SK-N-MC (cell line): ENCODE measurements around the gene IREB2.
"Not testable (repeated sequence)": the region's sequence is repeated elsewhere in the genome, so short reads cannot be mapped to it uniquely, and the experiment has no call there.

Experiments
- DNase-seq: peaks from one replicate; pipeline ENCODE4 v3.0.0-alpha.2; 2011; ENCODE audit warnings: low read depth, low spot score
- H3K27ac ChIP-seq: fragments of 200-600 bp; sonication (generic); 2 replicates; pipeline ENCODE4 v1.5.1; 2016; ENCODE audit warnings: mixed run types
- H3K36me3 ChIP-seq: fragments of 200-600 bp; sonication (generic); 2 replicates; pipeline ENCODE4 v1.6.1; 2017; ENCODE audit warnings: antibody characterized with exemption, low read length, mixed read lengths; ENCODE audit not compliant: insufficient read depth
- H3K4me3 ChIP-seq: fragments of 200-600 bp; sonication (generic); 2 replicates; pipeline ENCODE4 v1.5.1; 2016
- H3K9ac ChIP-seq: fragments of 200-600 bp; sonication (generic); 2 replicates; pipeline ENCODE4 v1.8.0; 2017; ENCODE audit warnings: mixed run types, mixed read lengths; ENCODE audit not compliant: insufficient read length
- H3K9me3 ChIP-seq: fragments of 200-600 bp; sonication (generic); 2 replicates; pipeline ENCODE4 v1.6.1; 2017; ENCODE audit warnings: low read depth, mild to moderate bottlenecking, antibody characterized with exemption, low read length, moderate library complexity, mixed read lengths
- EZH2 ChIP-seq: fragments of 200-600 bp; sonication (generic); IDR thresholded peaks from one replicate; pipeline ENCODE4 v1.6.1; 2017; ENCODE audit warnings: antibody characterized with exemption
- FOXP2 ChIP-seq: optimal IDR thresholded peaks from 2 replicates; pipeline ENCODE3; 2011; ENCODE audit warnings: mild to moderate bottlenecking, moderate library complexity; ENCODE audit not compliant: insufficient read depth; ENCODE audit errors: extremely low read length, control extremely low read depth
- POLR2AphosphoS5 ChIP-seq: IDR thresholded peaks from 2 replicates; pipeline ENCODE4 v1.6.1; 2012; ENCODE audit warnings: mild to moderate bottlenecking, low read depth, low read length, borderline replicate concordance

The IREB2 gene

DNA sequence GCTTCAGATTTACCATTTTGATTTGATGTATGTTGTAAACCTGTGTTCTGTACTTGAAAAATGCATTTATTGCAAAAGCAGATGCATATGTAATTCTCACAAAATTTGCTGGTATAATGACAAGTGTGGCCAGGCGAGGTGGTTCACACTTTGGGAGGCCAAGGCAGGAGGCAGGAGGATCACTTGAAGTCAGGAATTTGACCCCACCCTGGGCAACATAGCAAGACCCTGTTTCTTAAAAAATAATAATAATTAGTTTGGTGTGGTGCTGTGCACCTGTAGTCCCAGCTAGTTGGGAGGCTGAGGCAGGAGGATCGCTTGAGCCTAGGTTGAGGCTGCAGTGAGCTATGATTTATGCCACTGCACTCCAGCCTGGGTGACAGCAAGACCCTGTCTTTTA is 64.6 kb downstream of the IREB2 start:
- Histone ChIP-seq H3K9me3 (no peaks in the 10 kb centered on the region), H3K27ac (no peak overlapping the region), H3K4me3 (no peak overlapping the region), H3K9ac (no peak overlapping the region), H3K36me3 (peaks cover 35% of the 10 kb centered on the region)
- DNase-seq = no peak
- TF ChIP-seq EZH2 = no peak
- TF ChIP-seq FOXP2 = no peak
- TF ChIP-seq POLR2AphosphoS5 = no peak

DNA sequence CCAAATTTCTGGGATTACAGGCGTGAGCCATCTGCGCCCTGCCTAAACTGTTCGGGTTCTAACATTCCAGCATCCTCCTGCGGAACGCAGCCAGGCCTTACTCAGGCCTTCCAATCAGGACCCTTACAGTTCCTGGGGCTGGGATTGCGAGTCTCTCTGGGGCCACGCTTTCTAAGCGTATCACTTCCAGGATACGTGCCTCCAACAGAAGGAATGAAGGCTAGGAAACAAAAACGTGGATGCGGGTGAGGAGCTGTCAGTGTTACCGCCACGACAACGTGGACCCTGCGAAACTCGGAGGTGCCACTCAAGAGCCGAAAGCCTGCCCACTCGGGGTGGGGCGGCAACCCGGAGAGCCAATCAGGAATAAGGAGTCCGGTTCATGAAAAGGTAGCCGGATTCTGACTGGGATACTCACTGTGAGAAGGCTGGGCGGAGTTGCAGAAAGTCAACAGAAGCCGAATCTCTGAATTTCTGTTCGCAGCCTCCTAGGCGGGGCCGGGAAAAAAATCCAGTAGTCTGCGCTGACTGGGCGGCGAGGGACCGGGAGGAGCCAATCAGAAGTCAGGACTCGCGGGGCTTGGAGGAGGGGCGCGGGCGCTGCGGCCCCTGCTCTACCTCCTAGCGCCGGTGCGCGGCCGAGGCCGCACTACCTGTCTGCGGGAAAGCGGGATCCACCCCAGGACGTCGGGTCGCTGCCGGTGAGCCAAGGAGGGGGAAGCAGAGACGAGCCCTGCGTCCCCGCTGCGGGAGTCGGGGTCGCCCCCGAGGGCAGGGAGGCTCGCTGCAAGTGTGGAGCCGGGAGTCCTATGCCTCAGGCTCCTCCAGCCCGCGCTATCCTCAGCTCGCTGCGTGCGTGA is 69.2 kb downstream of the IREB2 start, which contains the start of gene HYKK:
Gene HYKK (plus strand): TSS at position 607 of the 860 bp plus-strand sequence. CDS start 5,512 bp downstream, outside the sequence.
- Histone ChIP-seq H3K36me3 (no peaks in the 10 kb centered on the region), H3K4me3 (peak within 1 kb of the TSS; percentile 91), H3K27ac (no peak within 1 kb of the TSS), H3K9me3 (no peaks in the 10 kb centered on the region), H3K9ac (peak within 1 kb of the TSS; percentile 57)
- peak; percentile 92 for DNase-seq
- TF ChIP-seq FOXP2 (peak; percentile 43), EZH2 (no peak)

DNA sequence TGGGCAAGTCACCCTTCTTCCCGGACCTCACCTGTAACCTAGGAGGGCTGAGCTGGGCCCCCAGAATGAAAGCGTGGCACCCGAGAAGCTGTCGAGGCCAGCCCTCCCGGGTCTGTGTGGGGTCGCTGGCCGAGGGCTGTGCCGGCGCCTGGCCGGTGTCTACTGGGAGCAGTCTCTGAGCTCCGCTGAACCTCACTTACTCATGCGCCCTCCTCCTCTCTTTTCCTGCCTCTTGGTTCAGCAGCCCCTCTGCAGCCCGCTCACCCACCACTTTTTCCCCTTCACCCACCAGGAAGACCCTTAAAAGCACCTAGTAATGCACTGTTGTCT is 69.8 kb downstream of the IREB2 start:
- Histone ChIP-seq H3K36me3 (no peaks in the 10 kb centered on the region), H3K9ac (peak overlapping the region; percentile 57), H3K9me3 (no peaks in the 10 kb centered on the region), H3K4me3 (peak overlapping the region; percentile 91), H3K27ac (no peak overlapping the region)
- DNase-seq = no peak
- TF ChIP-seq FOXP2 = no peak
- TF ChIP-seq POLR2AphosphoS5 = no peak
- TF ChIP-seq EZH2 = no peak

DNA sequence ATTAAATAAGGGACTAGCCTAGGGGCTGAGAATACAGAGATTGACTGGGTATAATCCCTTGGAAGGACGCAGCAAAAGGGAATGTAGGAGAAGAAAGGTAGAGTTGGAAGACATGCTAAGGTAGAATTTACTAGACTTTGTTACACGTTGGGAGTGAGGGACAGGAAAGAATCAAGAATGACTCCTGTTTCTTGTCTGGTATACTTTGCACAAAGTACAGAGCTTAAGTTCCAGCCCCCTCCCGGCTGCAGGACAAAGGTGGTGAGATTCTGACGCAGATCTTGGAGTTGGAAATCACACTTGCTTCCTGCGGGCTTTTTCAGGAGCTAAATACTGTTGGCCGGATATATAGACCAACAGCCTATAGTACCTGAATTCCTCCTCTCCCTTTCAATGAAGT is 70.3 kb downstream of the IREB2 start:
- no peak for DNase-seq
- Histone ChIP-seq H3K27ac (no peak overlapping the region), H3K9me3 (no peaks in the 10 kb centered on the region), H3K36me3 (no peaks in the 10 kb centered on the region), H3K9ac (peak overlapping the region; percentile 57), H3K4me3 (peak overlapping the region; percentile 91)
- TF ChIP-seq FOXP2 (no peak), POLR2AphosphoS5 (no peak), EZH2 (no peak)

DNA sequence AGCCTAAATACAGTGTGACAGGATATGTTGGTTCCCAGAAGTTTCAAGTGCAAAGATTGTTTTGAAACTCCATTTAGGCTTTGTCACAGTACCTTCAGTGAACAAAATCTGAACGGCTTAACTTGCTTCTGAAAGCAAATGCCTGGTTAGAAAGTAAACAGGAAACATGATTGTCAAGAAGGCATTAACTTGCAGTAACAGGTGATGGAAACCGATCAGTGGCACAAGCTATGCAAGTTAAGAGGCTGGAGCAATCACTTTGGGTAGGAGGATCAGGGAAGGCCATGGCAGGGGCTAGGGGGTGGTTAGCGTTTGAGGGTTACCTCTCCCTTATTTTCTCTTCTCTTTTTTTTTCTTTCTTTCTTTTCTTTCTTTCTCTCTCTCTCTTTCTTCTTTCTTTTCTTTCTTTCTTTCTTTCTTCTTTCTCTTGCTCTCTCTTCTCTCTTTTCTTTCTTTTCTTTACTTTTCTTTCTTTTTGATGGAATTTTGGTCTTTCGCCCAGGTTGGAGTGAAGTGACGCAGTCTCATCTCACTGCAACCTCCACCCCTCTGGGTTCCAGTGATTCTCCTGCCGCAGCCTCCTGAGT is 71.8 kb downstream of the IREB2 start:
- no peak overlapping the region for H3K4me3 ChIP-seq
- no peak for TF ChIP-seq EZH2
- no peak for TF ChIP-seq POLR2AphosphoS5
- no peak for TF ChIP-seq FOXP2
- H3K9ac ChIP-seq = no peak overlapping the region
- H3K36me3 ChIP-seq = no peaks in the 10 kb centered on the region
- H3K27ac ChIP-seq = no peak overlapping the region
- H3K9me3 ChIP-seq = no peaks in the 10 kb centered on the region
- no peak for DNase-seq

DNA sequence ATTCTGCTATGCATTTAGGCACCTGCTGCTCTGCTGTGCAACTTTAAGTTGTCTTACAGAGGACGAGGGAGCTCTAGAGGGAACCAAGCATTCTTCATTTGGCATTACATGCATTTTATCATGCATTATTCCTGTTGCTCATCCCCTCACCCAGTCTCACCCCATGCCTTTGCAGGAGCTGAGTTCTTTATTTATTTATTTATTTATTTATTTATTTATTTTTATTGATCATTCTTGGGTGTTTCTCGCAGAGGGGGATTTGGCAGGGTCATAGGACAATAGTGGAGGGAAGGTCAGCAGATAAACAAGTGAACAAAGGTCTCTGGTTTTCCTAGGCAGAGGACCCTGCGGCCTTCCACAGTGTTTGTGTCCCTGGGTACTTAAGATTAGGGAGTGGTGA is 82.0 kb downstream of the IREB2 start:
- not testable (repeated sequence) for H3K27ac ChIP-seq, DNase-seq, H3K9me3 ChIP-seq, H3K4me3 ChIP-seq, H3K36me3 ChIP-seq, H3K9ac ChIP-seq

DNA sequence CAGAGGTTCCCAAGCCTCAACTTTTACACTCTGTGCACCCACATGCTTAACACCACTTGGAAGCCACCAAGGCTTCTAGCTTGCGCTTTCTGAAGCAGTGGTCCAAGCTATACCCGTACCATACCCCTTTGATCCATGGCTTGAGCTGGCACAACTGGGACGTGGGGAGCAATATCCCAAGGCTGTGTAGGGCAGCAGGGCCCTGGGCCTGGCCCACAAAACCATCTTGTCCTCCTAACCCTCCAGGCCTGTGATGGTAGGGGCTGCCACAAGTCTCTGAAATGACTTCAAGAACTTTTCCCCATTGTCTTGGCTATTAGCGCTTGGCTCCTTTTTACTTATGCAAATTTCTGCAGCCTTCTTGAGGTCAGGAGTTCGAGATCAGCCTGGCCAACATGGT is 86.2 kb downstream of the IREB2 start:
- H3K27ac ChIP-seq = no peak overlapping the region
- no peaks in the 10 kb centered on the region for H3K9me3 ChIP-seq
- no peak overlapping the region for H3K4me3 ChIP-seq
- no peak for TF ChIP-seq FOXP2
- TF ChIP-seq POLR2AphosphoS5 = no peak
- no peak for TF ChIP-seq EZH2
- no peaks in the 10 kb centered on the region for H3K36me3 ChIP-seq
- H3K9ac ChIP-seq = no peak overlapping the region
- DNase-seq = no peak

DNA sequence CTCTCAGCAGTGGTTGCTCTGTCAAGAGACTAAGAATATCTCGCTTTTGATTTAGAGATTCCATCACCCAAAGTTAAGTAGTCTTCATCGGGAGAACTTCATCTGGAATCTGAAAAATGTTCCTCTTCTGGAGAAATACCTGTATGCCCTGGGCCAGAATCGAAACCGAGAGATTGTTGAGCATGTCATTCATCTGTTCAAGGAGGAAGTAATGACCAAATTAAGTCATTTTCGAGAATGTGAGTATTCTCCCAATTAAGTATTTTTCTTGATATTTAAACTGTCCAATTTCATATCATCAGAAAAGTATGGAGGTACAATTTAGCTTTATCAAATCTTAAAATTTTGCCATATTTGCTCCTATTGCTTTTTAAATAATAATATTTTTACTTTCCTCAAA is 89.3 kb downstream of the IREB2 start:
- H3K9ac ChIP-seq = no peak overlapping the region
- H3K36me3 ChIP-seq = no peaks in the 10 kb centered on the region
- no peak overlapping the region for H3K4me3 ChIP-seq
- TF ChIP-seq EZH2 (no peak), POLR2AphosphoS5 (no peak), FOXP2 (no peak)
- no peak overlapping the region for H3K27ac ChIP-seq
- DNase-seq = no peak
- H3K9me3 ChIP-seq = no peaks in the 10 kb centered on the region

DNA sequence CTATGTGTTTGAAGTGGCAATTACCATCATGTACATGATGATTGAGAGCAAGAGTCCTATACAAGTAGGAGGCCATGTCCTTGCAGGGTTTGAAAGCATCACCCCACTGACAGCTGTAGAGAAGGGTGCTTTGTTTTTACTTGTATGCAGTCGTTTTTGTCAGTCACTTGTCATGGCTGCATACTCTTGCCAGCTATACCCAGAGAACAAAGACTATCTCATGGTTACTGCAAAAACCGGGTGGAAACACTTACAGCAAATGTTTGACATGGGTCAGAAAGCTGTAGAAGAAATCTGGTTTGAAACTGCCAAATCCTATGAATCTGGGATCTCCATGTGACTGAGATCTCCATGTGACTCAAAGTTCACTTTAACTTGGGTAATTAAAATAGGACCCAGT is 95.3 kb downstream of the IREB2 start:
- H3K4me3 ChIP-seq = no peak overlapping the region
- H3K36me3 ChIP-seq = no peaks in the 10 kb centered on the region
- H3K9me3 ChIP-seq = no peaks in the 10 kb centered on the region
- no peak overlapping the region for H3K27ac ChIP-seq
- DNase-seq = no peak
- TF ChIP-seq EZH2 (no peak), FOXP2 (no peak), POLR2AphosphoS5 (no peak)
- H3K9ac ChIP-seq = no peak overlapping the region
